Psoas muscle (tissue), 8 donors: ENCODE data around the gene RUVBL1. TPM values are rescaled to one million over a fixed set of nuclear protein-coding genes. Genes with fewer than 3 reads are reported as not detected.

Experiments used
- ATAC-seq, 4 donors: fragments of 200-7000 bp; cut with Tn5 transposase; one replicate each; pipeline ENCODE4 v1.9.1; 2020; ENCODE audit warnings: moderate library complexity in 3 of 4, mild to moderate bottlenecking in 2 of 4
- DNase-seq, 2 donors: peaks; one replicate each; pipeline ENCODE4 v3.0.0-alpha.2; 2020
- H3K27ac ChIP-seq: fragments of 200-600 bp; one replicate; pipeline ENCODE4 v1.8.0; 2022
- H3K27me3 ChIP-seq, 3 donors: fragments of 200-600 bp in 1 of 3; one replicate each; pipeline versions ENCODE4 v1.6.1 to v1.8.0; 2013 to 2022; ENCODE audit warnings: low read length in 2 of 3, mild to moderate bottlenecking in 2 of 3, moderate library complexity in 1 of 3; ENCODE audit not compliant: insufficient read depth in 3 of 3
- H3K36me3 ChIP-seq, 2 donors: fragments of 200-600 bp in 1 of 2; one replicate each; pipeline versions ENCODE4 v1.6.1 to v1.8.0; 2013 to 2022; ENCODE audit warnings: low read depth in 1 of 2, mild to moderate bottlenecking in 1 of 2, moderate library complexity in 1 of 2; ENCODE audit not compliant: insufficient read depth in 1 of 2
- H3K4me1 ChIP-seq: fragments of 200-600 bp; one replicate; pipeline ENCODE4 v1.8.0; 2022
- H3K4me3 ChIP-seq: fragments of 200-600 bp; one replicate; pipeline ENCODE4 v1.8.0; 2022; ENCODE audit warnings: mild to moderate bottlenecking
- H3K9me3 ChIP-seq: fragments of 200-600 bp; one replicate; pipeline ENCODE4 v1.8.0; 2022
- WGBS, 3 donors: extraction: QIAGEN DNeasy Blood & Tissue Kit; methylation state at CpG; one replicate each; pipeline versions ENCODE4 v1.1.6 to v1.1.7; 2013; 5-methylcytosine and 5-hydroxymethylcytosine counted together
- intact Hi-C, 2 donors: fragments of 100-400 bp; cut with DNase I; formaldehyde crosslinking; loops; one replicate each; pipeline versions ENCODE4 v1.11.0 to v1.14.2; 2022
- polyA plus RNA-seq, 3 donors: library from polyadenylated mRNA; stranded (reverse); fragments of 200-250 nt; gene quantifications; one replicate each; pipeline ENCODE4 v1.2.3, GENCODE V29; 2013
- total RNA-seq, 4 donors: library from RNA; stranded (reverse); fragmentation: NEBNext Ultra II Directional in 2 of 4; extraction: Animal tissue kit (Norgen Biotek cat#: 25700) in 2 of 4; gene quantifications; one replicate each; pipeline versions ENCODE4 v1.2.1 to v1.2.4, GENCODE V29; 2021 to 2023
- TF ChIP-seq, protein P1 (sequence below): fragments of 200-600 bp; IDR thresholded peaks from one replicate; pipeline ENCODE4 v1.8.0; 2022; ENCODE audit warnings: antibody characterized with exemption
- donor health status: healthy with polysubstance abuse.
- donor health status: DM: no; HTN: no; CAD: no; lungs with moderate emphysema.
- donor health status: Bipolar disorder and iron deficiency.
- donor health status: healthy.
- donor health status: DM: yes; HTN: yes; CAD: no.
- donor health status: DM: no; HTN: no; CAD: no.
- donor health status: DM: no; HTN: no; CAD: no.
- donor health status: DM: yes; HTN: yes; CAD: no.

Gene RUVBL1
- total and polyA plus RNA-seq, 7 donors, result 12.9 to 53.9 (median 19.6) TPM

DNA sequence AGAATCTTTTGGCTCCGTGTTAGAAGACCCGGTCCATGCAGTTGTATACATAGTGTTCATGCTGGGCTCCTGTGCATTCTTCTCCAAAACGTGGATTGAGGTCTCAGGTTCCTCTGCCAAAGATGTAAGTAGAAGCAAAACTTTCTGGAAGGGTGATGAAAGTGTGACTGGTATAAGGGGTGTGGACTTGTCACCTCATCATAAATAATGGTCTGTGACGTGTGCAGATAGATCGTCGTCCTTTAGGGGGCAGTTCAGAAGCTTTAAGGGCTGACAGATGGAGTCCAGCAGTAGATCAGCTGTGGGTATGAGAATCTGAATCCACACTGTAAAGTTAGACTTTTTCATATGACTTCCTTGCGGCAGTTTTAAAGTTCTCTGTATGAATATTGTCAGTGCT lies 56.1 kb downstream of the RUVBL1 start:
- intact Hi-C loops, result no loop called here
- no peaks in the 10 kb centered on the region for H3K9me3 ChIP-seq
- DNase-seq, result no peak
- TF ChIP-seq, protein P1, sequence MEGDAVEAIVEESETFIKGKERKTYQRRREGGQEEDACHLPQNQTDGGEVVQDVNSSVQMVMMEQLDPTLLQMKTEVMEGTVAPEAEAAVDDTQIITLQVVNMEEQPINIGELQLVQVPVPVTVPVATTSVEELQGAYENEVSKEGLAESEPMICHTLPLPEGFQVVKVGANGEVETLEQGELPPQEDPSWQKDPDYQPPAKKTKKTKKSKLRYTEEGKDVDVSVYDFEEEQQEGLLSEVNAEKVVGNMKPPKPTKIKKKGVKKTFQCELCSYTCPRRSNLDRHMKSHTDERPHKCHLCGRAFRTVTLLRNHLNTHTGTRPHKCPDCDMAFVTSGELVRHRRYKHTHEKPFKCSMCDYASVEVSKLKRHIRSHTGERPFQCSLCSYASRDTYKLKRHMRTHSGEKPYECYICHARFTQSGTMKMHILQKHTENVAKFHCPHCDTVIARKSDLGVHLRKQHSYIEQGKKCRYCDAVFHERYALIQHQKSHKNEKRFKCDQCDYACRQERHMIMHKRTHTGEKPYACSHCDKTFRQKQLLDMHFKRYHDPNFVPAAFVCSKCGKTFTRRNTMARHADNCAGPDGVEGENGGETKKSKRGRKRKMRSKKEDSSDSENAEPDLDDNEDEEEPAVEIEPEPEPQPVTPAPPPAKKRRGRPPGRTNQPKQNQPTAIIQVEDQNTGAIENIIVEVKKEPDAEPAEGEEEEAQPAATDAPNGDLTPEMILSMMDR, result no peak
- no peaks in the 10 kb centered on the region for H3K4me1 ChIP-seq
- peak in 1 of 4 donors; percentile 29 for ATAC-seq
- WGBS, 3 donors, result 52 to 69% (median 60%) methylated on average over 7 of the region's 7 CpGs
- H3K27me3 ChIP-seq, result no peaks in the 10 kb centered on the region
- H3K4me3 ChIP-seq, result no peak overlapping the region
- H3K36me3 ChIP-seq, result peaks cover 12 to 100% of the 10 kb centered on the region in 2 donors
- H3K27ac ChIP-seq, result no peak overlapping the region

DNA sequence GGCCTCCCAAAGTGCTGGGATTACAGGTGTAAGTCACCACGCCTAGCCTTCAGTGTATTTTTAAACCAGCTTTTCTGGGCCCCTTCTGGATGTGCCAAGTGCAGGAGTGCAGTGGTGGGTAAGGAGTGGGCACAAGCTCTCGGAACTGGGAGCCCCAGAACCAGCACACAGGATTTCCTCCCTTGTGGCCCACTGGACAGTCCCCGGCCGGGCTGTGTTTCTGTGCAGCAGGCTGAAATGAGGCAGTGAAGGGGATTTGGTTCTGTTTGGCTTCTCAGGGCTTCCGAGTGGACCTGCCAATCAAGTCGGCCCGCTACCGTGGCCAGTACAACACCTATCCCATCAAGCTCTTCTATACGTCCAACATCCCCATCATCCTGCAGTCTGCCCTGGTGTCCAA lies 56.9 kb downstream of the RUVBL1 start:
- 90 to 95% (median 92%) methylated on average over 9 of the region's 9 CpGs for WGBS, 3 donors
- Histone ChIP-seq H3K9me3 (no peaks in the 10 kb centered on the region), H3K27ac (no peak overlapping the region)

GRCh38 chr3:128066114-128066513 lies 57.5 kb downstream of the RUVBL1 start:
- no peak overlapping the region for H3K27ac ChIP-seq
- DNase-seq (no peak), ATAC-seq (no peak)
- no peaks in the 10 kb centered on the region for H3K4me1 ChIP-seq
- H3K4me3 ChIP-seq, result no peak overlapping the region
- 63 to 69% (median 64%) methylated on average over 4 of the region's 4 CpGs for WGBS, 3 donors
- H3K36me3 ChIP-seq, result peaks cover 13 to 100% of the 10 kb centered on the region in 2 donors
- intact Hi-C loops, result no loop called here
- TF ChIP-seq, protein P1, result no peak
- no peaks in the 10 kb centered on the region for H3K9me3 ChIP-seq
- H3K27me3 ChIP-seq, result no peaks in the 10 kb centered on the region

More for the DNA sequence above, 56.9 kb downstream of the RUVBL1 start:
- intact Hi-C loops, result no loop called here
- H3K36me3 ChIP-seq, result peaks cover 13 to 100% of the 10 kb centered on the region in 2 donors
- no peaks in the 10 kb centered on the region for H3K27me3 ChIP-seq
- no peak overlapping the region for H3K4me3 ChIP-seq
- TF ChIP-seq, protein P1, result no peak
- no peak for DNase-seq
- no peaks in the 10 kb centered on the region for H3K4me1 ChIP-seq
- no peak for ATAC-seq

GRCh38 chr3:128064962-128065361 lies 58.6 kb downstream of the RUVBL1 start:
- Histone ChIP-seq H3K36me3 (peaks cover 14 to 100% of the 10 kb centered on the region in 2 donors), H3K27me3 (no peaks in the 10 kb centered on the region), H3K4me1 (no peaks in the 10 kb centered on the region), H3K27ac (no peak overlapping the region), H3K9me3 (no peaks in the 10 kb centered on the region), H3K4me3 (no peak overlapping the region)
- TF ChIP-seq, protein P1, result no peak
- intact Hi-C loops, result no loop called here
- WGBS, 3 donors, result 88 to 91% (median 91%) methylated on average over 6 of the region's 6 CpGs
- DNase-seq, result no peak
- ATAC-seq, result no peak

DNA sequence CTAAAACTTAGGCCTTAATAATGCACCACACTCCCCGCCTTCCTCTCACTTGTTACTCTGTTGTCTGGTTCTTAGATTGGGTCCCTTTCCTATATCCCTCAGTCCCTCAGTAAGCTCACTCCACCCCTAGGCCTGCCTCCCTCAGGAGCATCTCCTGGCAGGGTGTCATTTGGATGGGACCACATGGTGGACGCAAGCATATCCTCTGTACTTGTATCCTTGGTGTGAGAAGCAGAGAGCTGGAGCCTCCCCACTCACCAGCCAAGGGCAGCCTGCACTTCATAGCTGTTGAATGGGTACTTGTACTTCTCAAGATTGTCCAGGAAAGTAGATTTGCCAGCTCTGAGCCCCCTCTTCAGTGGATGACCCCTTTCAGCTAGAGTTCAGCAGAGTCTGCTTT lies 59.7 kb downstream of the RUVBL1 start:
- TF ChIP-seq, protein P1, result no peak
- ATAC-seq (no peak), DNase-seq (no peak)
- intact Hi-C loops, result no loop called here
- Histone ChIP-seq H3K4me3 (no peak overlapping the region), H3K36me3 (peaks cover 23 to 100% of the 10 kb centered on the region in 2 donors), H3K4me1 (no peaks in the 10 kb centered on the region), H3K27me3 (no peaks in the 10 kb centered on the region), H3K9me3 (no peaks in the 10 kb centered on the region), H3K27ac (no peak overlapping the region)
- 76 to 81% (median 81%) methylated on average over 2 of the region's 2 CpGs for WGBS, 3 donors
